Measurements from ENCODE around the gene ZNF446. TPM values are rescaled to one million over a fixed set of nuclear protein-coding genes. Genes with fewer than 3 reads are reported as not detected.
"Not testable (repeated sequence)": the region's sequence is repeated elsewhere in the genome, so short reads cannot be mapped to it uniquely, and the experiment has no call there.

Gene ZNF446
- total RNA-seq, 1 donor from 2014 or later, result 14.1 TPM

- DNase-seq (ENCODE audit: low read depth), result no peak
These were observed 6.7 kb upstream of the ZNF446 start for GRCh38 chr19:58469241-58470013.

- DNase-seq (ENCODE audit: low read depth), result not testable (repeated sequence)
These were observed 5.2 kb upstream of the ZNF446 start for GRCh38 chr19:58470837-58471543.

GRCh38 chr19:58471736-58472135, 4.4 kb upstream of the ZNF446 start:
- no peak for DNase-seq (ENCODE audit: low read depth)

GRCh38 chr19:58473775-58474174, 2.4 kb upstream of the ZNF446 start:
- no peak for DNase-seq (ENCODE audit: low read depth)

- DNase-seq (ENCODE audit: low read depth), result peak; percentile 91
These were observed 1.7 kb upstream of the ZNF446 start for GRCh38 chr19:58474291-58474996.

- DNase-seq (ENCODE audit: low read depth), result no peak
These were observed 997 bp upstream of the ZNF446 start for GRCh38 chr19:58474997-58475713.

- DNase-seq (ENCODE audit: low read depth), result peak; percentile 5
These were observed 405 bp downstream of the ZNF446 start for GRCh38 chr19:58476498-58477015.

GRCh38 chr19:58477130-58477529, 978 bp downstream of the ZNF446 start:
- DNase-seq (ENCODE audit: low read depth), result no peak

- DNase-seq (ENCODE audit: low read depth), result no peak
These were observed 1.7 kb downstream of the ZNF446 start for GRCh38 chr19:58477871-58478270.

GRCh38 chr19:58479303-58479702, 3.2 kb downstream of the ZNF446 start:
- no peak for DNase-seq (ENCODE audit: low read depth)

GRCh38 chr19:58479736-58480480, 3.8 kb downstream of the ZNF446 start:
- DNase-seq (ENCODE audit: low read depth), result no peak

GRCh38 chr19:58480481-58480830, 4.3 kb downstream of the ZNF446 start:
- no peak for DNase-seq (ENCODE audit: low read depth)

- DNase-seq (ENCODE audit: low read depth), result no peak
These were observed 4.7 kb downstream of the ZNF446 start for GRCh38 chr19:58480831-58481230.

- DNase-seq (ENCODE audit: low read depth), result no peak
These were observed 6.2 kb downstream of the ZNF446 start for GRCh38 chr19:58482372-58482771.

GRCh38 chr19:58483776-58484175, 7.6 kb downstream of the ZNF446 start:
- no peak for DNase-seq (ENCODE audit: low read depth)

GRCh38 chr19:58484349-58484748, 8.2 kb downstream of the ZNF446 start:
- DNase-seq (ENCODE audit: low read depth), result not testable (repeated sequence)

GRCh38 chr19:58491393-58491792, 15.2 kb downstream of the ZNF446 start:
- no peak for DNase-seq (ENCODE audit: low read depth)

GRCh38 chr19:58492265-58492664, 16.1 kb downstream of the ZNF446 start:
- DNase-seq (ENCODE audit: low read depth), result no peak

GRCh38 chr19:58497634-58498170, 21.6 kb downstream of the ZNF446 start:
- no peak for DNase-seq (ENCODE audit: low read depth)

- no peak for DNase-seq (ENCODE audit: low read depth)
These were observed 22.3 kb downstream of the ZNF446 start for GRCh38 chr19:58498316-58499020.

All from myocyte (in vitro differentiated cells).